H1 (cell line): ENCODE data around the gene TMSB10. TPM values are rescaled to one million over a fixed set of nuclear protein-coding genes. Genes with fewer than 3 reads are reported as not detected.

Source experiments
- POLR2AphosphoS5 ChIP-seq: IDR thresholded peaks from 2 replicates; pipeline ENCODE4 v1.6.1; 2011; ENCODE audit warnings: low read depth, low read length
- POU5F1 ChIP-seq: IDR thresholded peaks from 2 replicates; pipeline ENCODE4 v1.6.1; 2011; ENCODE audit warnings: low read depth, mild to moderate bottlenecking, low read length, moderate library complexity
- SIRT6 ChIP-seq: IDR thresholded peaks from one replicate; pipeline ENCODE4 v1.7.1; 2012; ENCODE audit warnings: low read length, inconsistent platforms
- polyA plus RNA-seq, 7 experiments: library from polyadenylated mRNA; depleted of rRNA in 3 of 7; stranded (reverse) in 5 of 7; unstranded in 2 of 7; fragments of >200 nt in 5 of 7; fragments of 200-250 nt in 2 of 7; gene quantifications; 1 replicate in 5 of 7; 2 replicates in 1 of 7; 4 replicates in 1 of 7; pipeline versions ENCODE4 v1.2.1 to v1.2.3, GENCODE V29; 2011 to 2013; ENCODE audit warnings: missing spikeins in 2 of 7, mixed read lengths in 2 of 7
- total RNA-seq: library from RNA; stranded (reverse); fragmentation: NEBNext Ultra II Directional; extraction: Animal tissue kit (Norgen Biotek cat#: 25700); gene quantifications from 2 replicates; pipeline ENCODE4 v1.2.1, GENCODE V29; 2021
- TF ChIP-seq, protein P1 (sequence below), 3 experiments: IDR thresholded peaks; 1 replicate in 2 of 3; 2 replicates in 1 of 3; pipeline versions ENCODE4 v1.5.1 to v1.6.1; 2011; ENCODE audit warnings: low read length in 3 of 3, mild to moderate bottlenecking in 3 of 3, inconsistent platforms in 2 of 3, low read depth in 1 of 3, moderate library complexity in 1 of 3; ENCODE audit not compliant: insufficient read depth in 1 of 3; ENCODE audit errors: control extremely low read depth in 1 of 3

Gene TMSB10
- total and polyA plus RNA-seq, 2 of the 8 experiments (the other 6 are each of a cell fraction or from before 2014, with no cell fraction given), result 593 to 1,075 TPM

DNA sequence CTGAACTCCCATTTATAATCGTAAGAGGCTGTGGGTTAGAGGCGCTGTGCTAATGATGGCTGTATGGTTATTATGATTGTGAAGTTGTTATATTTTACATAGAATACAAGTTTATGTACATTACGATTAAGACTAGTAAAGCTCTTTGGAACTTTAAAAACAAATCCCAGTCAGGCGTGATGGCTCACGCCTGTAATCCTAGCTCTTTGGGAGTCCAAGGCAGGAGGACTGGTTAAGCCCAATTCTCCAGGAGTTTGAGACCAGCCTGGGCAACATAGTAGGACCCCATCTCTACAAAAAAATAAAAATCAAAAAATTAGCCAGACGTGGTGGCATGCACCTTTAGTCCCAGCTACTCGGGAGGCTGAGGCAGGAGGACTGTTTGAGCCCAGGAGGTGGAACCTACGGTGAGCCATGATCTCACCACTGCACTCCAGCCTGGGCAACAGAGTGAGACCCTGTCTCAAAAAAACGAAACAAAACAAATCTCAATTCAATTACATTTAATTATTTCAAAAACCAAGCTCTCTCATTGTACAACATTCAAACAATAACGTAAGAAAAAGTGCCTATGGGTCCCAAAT, 41.6 kb downstream of the TMSB10 start (continued):
- TF ChIP-seq, protein P1, sequence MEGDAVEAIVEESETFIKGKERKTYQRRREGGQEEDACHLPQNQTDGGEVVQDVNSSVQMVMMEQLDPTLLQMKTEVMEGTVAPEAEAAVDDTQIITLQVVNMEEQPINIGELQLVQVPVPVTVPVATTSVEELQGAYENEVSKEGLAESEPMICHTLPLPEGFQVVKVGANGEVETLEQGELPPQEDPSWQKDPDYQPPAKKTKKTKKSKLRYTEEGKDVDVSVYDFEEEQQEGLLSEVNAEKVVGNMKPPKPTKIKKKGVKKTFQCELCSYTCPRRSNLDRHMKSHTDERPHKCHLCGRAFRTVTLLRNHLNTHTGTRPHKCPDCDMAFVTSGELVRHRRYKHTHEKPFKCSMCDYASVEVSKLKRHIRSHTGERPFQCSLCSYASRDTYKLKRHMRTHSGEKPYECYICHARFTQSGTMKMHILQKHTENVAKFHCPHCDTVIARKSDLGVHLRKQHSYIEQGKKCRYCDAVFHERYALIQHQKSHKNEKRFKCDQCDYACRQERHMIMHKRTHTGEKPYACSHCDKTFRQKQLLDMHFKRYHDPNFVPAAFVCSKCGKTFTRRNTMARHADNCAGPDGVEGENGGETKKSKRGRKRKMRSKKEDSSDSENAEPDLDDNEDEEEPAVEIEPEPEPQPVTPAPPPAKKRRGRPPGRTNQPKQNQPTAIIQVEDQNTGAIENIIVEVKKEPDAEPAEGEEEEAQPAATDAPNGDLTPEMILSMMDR (IDR thresholded peaks at IDR 0.05; ENCODE audit: control extremely low read depth in 1 of 3, insufficient read depth in 1 of 3, low read depth in 1 of 3, low read length in 3 of 3), result no peak
- TF ChIP-seq POU5F1, result no peak
- no peak for TF ChIP-seq SIRT6
- no peak for TF ChIP-seq POLR2AphosphoS5
